DND-41 (cell line): ENCODE measurements around the gene TF.

ENCODE experiments used
- EZH2 ChIP-seq: IDR thresholded peaks from 3 replicates; pipeline ENCODE4 v1.6.1; 2012; ENCODE audit warnings: borderline replicate concordance, low read depth, mild to moderate bottlenecking, moderate library complexity, low read length, inconsistent platforms; ENCODE audit not compliant: severe bottlenecking
- TF ChIP-seq, protein P1 (sequence below): IDR thresholded peaks from 2 replicates; pipeline ENCODE4 v1.5.1; 2012; ENCODE audit warnings: borderline replicate concordance, low read length, moderate library complexity, mild to moderate bottlenecking; ENCODE audit not compliant: poor library complexity, severe bottlenecking; ENCODE audit errors: extremely low read depth

DNA sequence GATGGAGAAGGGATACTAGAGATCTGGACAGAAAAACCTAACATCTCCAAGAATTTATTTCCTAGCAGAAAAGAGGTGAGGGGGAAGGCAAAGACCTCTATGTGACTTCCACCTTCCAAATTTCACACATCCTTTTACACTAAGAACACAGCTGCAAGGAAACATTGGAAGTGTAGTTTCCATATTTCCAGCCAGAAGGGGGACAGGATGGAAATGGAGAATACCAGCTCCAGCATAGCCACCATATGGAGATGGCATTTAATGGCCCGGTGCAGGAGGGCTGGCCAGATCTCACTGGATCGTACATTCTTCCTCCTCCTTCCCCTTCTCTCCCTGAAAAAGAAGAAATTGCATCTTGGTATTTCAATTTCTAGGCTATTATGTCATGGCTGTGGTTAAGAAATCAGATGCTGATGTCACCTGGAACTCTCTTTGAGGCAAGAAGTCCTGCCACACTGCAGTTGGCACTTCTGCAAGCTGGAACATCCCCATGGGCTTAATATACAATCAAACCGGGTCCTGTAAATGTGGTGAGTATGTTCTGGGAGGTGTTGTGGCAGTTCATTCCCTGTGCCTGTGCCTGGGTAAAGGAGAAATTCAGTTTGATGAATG is 36.9 kb upstream of the TF start:
- TF ChIP-seq, protein P1, sequence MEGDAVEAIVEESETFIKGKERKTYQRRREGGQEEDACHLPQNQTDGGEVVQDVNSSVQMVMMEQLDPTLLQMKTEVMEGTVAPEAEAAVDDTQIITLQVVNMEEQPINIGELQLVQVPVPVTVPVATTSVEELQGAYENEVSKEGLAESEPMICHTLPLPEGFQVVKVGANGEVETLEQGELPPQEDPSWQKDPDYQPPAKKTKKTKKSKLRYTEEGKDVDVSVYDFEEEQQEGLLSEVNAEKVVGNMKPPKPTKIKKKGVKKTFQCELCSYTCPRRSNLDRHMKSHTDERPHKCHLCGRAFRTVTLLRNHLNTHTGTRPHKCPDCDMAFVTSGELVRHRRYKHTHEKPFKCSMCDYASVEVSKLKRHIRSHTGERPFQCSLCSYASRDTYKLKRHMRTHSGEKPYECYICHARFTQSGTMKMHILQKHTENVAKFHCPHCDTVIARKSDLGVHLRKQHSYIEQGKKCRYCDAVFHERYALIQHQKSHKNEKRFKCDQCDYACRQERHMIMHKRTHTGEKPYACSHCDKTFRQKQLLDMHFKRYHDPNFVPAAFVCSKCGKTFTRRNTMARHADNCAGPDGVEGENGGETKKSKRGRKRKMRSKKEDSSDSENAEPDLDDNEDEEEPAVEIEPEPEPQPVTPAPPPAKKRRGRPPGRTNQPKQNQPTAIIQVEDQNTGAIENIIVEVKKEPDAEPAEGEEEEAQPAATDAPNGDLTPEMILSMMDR, result no peak
- TF ChIP-seq EZH2, result no peak
